NK-92 (cell line): ENCODE data around the gene TMEM86B.
"Not testable (repeated sequence)": the region's sequence is repeated elsewhere in the genome, so short reads cannot be mapped to it uniquely, and the experiment has no call there.

Source experiments
- DNase-seq: peaks from one replicate; lab custom pipeline; 2025; ENCODE audit not compliant: unreplicated experiment; lab: John Stamatoyannopoulos, UW

TMEM86B gene

DNA sequence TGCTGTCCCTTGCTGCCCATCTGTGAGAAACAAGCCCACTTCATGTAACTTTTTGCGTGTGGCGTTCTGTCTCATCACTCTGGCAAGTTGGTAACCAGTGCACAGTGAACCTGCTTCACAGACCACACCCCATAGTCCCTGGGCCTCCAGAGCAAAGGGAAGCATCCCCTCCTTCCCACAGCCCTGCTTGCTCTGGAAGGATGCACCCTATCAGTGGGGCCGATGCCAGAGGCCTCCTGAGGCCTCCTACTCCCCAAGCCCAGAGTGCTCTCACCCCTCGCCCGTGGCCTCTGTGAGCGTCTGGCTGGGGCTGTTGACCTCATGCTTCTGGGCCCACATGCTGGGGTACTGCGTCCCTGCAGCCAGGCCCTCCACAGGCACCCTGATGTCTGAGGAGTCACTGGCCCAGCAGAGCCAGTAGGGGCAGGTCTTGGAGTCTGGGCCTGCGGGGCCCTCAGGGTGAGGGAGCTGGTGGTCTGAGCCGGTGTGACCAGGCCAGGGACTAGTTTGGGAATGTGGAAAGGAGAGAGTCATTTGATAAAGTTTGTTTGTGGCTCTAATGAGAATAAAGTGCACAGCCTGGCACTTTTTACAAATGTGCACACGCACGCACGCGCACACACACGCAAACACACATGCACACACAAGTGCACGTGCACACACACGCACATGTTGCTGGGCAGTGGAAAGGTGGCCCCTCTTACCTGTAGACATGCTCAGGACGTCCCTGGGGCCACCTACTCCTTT, 5.1 kb downstream of the TMEM86B start:
- no peak for DNase-seq

DNA sequence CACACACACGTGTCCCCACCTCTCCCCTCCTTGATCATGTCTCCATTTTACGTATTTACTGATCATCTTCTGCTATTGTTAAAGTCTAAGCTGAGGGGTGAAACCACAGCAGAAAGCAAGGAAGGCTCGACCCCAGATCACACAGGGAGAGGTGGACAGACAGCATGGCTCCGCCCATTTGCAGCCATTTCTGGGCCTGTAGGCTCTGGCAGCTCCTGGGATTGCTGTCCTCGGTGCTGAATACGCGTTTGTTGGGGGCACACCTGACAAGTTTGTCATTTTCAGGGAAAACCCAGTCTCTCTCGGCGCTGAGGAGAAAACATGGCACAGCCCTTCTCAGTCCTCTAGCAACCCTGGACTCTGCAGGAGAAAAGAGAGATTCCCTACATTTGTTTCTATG, 8.0 kb downstream of the TMEM86B start:
- no peak for DNase-seq

DNA sequence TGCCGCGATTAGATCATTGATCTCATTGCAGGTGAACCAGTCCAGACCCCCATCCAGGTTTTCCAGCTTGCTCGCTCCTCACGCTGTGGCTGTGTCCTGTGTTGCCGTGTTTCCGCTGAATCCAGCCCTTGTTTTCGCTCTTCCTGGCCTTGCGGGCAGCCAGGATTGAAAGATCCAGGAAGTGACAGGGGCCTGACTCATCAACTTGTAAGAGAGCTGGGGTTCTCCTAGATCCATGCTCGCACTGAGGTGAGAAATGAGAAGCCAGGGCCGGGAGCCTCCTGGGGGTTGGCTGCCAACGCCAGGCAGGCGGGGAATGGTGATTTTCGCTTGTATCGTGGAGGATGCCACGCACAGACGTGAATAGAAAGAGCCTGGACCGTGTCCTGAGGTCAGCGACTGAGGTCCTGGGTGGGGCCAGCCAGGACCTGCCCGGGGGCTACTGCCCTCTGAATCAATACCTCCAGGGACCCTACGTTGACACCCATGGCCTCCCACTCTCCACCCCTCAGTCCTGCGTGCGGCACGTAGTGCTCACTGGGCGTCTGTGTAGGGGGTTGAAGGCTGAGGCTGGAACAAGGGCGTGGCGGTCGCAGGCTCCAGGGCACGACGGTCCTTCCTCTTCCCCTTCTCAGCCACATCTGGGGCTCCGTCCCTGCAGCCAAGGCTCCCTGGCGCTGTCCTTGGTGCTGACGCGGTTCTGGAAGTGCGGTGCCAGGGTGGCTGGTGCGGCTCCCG, 11.9 kb downstream of the TMEM86B start:
- no peak for DNase-seq

DNA sequence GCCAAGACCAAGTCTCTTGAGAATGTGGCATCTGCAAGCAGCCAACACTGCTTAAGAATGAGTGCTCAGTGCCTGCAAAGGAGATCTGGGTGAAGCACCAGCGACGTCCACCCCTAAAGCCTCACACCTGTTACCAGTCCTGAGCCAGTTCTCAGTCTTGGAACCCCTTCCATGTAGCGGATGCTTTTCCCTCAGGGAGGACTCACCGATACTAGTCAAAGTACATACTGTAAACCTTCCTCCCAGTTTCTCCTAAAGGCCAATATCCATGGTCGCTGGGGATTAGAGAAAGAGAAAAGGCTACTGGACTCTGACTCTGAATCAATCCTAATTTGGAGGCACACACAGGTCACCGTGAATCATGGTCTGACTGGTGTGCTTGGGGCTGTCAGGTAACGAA, 15.0 kb downstream of the TMEM86B start:
- DNase-seq, result no peak

DNA sequence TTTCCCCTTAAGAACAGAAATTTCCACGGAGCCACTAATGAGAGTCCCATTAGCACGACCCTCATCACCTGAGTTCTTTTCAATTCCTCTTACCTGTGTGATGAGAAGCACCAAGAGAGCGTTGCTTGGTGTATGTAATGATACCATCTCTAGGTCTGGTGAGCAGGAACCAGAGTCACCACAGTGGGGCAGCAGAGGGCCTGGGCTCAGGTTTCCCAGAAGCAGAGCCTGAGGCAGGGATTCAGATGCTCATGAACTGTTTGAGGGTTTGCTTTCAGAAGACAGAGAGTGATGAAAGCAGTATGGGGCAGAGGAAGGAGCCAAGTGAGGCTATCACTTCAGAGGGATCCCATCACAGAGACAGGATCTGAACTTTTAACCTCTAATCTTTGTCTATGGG, 16.1 kb downstream of the TMEM86B start:
- no peak for DNase-seq

DNA sequence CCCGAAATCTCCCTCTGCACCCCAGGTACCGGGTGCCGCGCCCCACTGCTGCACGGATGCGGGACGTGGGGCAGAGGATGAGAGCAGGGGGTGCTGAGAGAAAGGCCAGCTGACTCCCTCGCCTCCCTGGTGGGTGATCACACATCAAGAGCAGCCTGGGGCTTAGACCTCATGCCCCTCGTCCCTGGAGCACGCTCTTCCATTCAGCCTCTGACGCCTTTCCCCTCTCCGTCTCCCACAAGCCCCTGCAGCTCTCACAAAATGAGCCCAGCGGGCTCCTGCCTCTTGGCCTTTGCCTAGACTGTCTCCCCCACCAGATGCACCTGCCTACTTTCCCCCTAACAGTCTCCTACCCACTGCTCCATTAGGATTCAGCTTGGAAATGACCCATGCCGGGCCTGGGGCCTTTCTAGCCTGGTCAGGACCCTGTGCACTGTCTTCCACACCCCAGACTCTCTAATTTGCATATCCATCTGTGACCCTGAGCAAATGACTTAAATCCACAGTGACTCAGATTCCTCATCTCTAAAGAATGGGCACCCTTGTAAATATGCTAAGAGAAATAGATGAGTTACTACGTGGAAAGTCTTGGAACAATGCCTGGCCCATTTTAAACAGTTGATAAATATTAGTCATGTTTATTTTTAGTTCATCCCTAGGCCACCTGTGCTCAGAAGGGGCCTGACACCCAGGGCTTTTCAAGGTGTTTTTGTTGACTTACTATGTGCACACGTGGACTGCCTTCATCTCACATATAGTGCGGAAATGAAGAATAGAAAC, 18.7 kb downstream of the TMEM86B start:
- no peak for DNase-seq

DNA sequence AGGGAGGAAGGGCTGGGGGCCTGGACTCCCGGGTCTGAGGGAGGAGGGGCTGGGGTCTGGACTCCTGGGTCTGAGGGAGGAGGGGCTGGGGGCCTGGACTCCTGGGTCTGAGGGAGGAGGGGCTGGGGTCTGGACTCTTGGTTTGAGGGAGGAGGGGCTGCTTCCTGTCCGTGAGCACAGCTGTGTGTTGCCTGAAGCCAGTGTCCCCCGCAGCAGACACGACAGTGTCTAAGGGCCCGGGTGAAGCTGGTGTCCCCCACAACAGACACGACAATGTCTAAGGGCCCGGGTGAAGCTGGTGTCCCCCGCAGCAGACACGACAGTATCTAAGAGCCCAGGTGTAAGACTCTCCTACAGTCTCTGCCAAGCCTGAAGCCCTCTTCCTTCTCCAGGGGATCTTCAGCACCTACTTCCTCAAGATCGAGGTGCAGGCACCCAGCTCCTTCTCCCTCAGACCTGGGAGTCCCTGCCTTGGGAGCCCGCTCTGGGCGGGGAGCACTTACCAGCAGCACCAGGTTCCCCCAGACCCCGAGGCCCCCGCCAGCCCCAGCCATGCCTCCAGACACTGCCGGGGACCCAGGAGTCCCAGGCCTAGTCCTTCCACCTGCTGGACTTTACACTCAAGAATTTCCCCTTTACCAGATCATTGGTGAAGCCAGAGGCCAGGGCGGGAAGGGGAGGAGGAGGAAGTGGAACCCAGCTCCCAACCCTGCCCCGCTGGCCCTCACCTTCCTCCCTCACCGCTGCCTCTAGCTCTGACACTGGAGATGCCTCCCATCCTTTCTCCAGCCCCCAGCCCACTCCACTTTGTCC, 19.5 kb downstream of the TMEM86B start, which contains the start of gene PTPRH:
Gene PTPRH, minus strand, starts transcription at position 622 of the 813 bp plus-strand sequence. Its CDS starts 68 bp downstream, at position 554.
- DNase-seq, result no peak

DNA sequence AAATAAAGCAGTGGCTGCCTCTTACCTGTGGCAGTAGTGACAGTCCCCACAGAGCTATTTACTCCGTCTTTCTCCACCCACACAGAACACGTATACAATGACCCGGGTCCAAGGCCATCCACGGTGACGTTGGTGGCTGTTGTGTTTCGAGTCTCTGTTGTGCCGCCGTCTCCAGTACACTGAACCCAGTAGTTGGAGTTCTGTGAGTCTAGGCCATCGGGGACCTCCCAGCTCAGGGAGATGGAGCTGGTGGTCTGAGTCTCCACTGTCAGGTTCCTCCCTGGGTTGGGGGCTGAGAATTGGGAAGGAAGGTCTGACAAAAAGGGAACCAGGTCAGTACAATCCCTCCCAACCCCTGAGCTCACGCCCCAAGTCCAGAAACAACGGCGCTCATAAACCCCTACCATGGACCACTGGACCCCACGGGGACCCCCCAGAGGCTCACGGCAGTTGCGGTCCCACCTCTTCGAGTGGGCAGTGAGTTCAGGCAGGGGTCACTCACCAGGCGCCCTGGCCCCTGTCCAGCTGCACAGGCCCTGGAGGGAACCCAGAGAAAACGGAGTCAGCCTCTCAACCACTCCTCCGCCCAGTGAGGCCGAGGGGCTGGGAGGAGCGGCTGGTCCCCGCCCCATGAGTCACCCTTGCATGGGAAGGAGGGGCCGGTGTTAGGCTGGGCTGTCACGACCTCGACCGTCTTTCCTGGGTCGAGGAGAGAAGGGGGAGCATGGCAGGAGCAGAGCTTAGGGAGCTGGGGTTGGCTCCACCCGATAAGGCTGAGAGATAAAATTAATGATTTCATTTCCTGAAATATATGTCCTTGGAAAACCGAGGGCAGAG, 21.7 kb downstream of the TMEM86B start:
- DNase-seq, result no peak

DNA sequence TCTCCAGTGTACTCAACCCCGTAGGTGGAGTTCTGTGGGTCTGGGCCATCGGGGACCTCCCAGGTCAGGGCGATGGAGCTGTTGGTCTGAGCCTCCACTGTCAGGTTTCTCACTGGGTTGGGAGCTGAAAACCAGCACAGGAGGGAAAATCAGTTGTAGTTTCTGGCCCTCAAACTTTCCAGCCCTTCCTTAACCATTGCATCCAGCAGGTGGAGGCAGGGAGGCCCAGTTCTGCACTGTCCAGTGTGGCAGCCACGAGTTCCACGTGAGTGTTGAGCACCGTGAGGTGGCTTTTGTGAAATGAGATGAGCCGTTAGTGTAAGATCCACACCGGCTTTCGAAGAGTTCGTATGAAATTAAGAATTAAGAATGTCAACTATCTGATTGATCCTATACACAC, 26.4 kb downstream of the TMEM86B start:
- DNase-seq, result not testable (repeated sequence)

DNA sequence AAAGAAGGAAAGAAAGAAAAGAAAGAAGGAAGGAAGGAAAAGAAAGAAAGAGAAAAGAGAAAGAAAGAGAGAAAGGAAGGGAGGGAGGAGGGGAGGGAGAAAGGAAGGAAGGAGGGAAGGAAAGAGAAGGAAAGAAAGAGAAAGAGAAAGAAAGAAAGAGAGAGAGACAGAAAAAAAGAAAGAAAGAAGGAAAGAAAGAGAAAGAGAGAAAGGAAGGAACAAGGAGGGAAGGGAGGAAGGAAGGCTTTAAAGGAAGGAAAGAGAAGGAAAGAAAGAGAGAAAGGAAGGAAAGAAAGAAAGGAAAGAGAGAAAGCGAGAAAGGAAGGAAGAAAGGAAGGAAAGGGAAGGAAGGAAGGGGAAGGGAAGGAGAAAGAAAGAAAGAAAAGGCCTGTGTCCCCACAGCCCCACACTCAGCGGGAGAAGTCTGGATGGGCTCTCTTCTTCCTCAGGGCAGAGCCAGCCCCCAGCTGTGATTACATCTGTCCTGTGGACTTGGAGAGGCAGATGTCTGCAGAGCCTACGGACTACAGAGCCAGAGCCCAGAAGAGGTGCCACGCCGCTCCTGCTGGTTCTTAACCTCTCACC, 28.9 kb downstream of the TMEM86B start:
- no peak for DNase-seq

DNA sequence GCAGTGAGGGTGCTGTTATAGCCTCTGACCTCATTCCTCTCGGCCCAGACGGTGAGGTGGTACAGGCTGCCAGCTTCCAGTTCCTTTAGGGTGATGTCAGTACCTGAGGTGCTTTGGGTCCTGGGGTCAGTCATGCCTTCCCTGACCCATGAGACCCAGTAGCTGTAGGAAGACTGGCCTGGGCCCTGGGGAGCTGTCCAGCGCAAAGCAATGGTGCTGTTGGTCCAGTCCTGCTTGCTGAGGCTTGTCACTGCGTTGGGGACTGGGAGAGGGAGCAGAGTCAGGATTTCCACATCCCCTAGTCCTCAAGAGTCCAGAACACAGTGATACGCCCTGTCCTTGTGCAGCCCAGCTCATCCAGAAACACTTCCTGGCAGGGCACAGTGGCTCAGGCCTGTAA, 29.9 kb downstream of the TMEM86B start:
- DNase-seq, result no peak

DNA sequence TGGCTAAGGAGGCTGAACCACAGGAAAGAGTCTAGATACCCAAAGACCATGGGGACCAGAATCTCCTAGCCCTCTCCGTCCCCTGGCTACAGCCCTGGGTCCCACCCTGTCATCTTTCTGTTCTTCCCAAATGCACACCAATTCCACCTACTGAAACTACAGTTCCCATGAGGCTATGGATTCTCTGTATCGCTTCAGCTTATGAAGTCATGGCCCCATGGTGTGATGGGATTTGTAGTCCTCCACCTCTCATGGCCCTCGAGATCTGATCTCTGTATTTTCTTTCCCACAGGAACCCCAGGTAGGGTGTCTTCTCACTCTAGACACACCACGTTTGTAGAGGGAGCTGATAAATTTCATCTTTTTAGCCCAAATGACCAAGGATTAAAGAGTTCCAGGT, 31.0 kb downstream of the TMEM86B start:
- DNase-seq, result no peak

DNA sequence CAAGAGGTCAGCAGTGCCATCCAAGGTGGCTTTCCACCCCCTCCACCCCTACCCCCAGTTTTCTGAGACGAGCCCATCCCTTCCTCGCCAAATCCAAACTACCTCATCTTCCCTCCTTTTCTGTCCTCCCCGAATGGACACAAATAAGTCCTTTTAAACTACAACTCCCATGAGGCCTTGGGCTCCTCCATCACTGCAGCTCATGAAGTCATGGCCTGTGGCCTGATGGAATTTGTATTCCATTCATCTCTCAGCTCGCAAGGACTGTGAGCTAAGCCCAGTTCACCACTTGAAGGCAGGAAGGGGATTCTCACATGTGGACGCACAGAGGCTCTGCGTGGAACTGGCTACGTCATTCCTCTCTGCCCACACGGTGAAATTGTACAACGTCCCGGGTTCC, 31.8 kb downstream of the TMEM86B start:
- no peak for DNase-seq

DNA sequence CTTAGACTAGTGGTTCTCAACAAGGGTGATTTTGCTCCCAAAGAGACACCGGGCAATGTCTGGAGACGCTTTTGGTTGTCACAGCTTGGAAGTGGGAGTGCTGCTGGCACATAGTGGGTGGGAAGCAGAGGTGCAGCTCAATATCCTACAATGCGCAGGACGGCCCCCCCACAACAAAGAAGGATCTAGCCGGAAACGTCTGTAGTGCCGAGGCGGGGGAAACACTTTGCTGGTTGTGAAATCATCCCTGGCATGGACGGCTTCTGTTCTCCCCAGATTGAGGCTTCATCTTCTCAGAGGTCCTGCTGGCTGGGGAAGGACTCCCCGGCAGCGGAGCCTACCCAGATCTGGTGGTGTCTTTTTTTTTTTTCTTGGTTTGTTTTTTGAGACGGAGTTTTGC, 35.1 kb downstream of the TMEM86B start:
- DNase-seq, result no peak

DNA sequence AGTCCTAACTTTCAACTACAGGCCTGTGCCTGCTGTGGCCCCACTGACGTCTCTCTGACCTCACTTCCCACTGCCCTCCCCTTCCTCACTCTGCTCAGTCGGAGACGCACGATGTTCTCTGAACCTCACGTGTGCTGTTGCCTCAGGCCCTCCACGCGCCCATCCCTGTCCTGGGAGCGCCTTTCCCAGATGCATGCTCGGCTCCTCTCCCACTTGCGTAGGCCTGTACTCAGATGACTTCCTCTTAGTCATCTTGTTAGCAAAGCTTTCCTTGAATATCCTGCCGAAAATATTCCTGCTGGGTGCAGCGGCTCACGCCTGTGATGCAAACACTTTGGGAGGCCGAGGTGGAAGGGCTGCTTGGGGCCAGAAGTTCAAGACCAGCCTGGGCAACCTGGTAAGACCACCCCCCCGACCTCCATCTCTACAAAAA, 39.1 kb downstream of the TMEM86B start:
- no peak for DNase-seq

DNA sequence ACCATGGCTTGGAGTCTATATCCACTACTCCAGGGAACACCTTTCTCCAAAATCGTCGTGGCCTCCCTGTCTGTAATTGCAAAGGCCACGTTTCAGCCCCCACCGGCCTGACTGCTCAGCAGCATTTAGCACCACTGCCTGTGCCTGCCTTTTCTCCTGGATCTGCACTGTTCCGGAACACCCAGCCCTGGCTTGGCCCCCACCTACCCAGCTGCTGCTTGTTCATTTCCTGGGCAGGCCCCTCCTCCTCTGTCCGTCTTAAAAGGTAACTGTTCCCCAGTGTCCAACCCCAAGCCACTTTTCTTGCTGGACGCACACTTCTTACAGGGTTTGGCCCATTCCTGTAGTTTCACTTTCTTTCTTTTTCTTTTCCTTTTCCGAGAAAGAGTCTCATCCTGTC, 39.9 kb downstream of the TMEM86B start:
- no peak for DNase-seq

DNA sequence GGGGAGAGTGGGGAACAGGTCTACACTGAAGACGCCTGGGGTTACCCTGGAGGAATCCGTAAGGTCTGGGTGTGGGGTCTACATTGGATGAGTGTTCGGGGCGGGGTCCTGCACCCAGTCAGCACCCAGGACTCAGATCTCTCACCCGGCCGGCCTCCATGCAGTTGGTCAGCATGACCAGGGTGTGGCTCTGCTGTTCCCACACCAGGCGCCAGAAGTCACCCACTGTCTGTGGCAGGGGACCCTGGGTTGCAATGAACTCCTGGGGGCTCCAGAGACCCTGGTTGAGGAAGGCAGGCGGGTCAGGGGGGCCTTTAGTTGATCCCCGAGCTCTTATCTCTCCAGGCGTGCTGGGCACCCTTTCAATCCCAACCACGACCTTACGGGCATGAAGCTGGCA, 42.5 kb downstream of the TMEM86B start:
- no peak for DNase-seq

DNA sequence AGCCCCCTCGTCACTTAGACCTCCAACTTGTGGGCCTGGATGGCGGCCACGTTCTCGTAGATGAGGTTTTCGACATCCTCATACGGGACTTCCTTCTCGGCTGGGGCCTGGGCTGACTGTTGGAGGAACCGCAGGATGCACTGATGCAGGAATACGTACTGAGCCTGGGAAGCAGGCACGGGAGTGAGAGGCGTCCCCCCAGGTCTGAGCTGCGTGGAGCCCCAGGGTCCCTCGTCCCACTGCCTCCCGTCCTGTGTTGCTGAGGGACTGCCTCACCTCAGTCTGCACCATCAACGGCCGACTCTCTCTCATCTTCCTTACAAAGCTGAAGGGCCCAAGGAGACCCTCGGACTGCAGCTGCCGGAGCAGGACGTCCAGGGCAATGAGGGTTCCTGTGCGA, 46.8 kb downstream of the TMEM86B start:
- no peak for DNase-seq

DNA sequence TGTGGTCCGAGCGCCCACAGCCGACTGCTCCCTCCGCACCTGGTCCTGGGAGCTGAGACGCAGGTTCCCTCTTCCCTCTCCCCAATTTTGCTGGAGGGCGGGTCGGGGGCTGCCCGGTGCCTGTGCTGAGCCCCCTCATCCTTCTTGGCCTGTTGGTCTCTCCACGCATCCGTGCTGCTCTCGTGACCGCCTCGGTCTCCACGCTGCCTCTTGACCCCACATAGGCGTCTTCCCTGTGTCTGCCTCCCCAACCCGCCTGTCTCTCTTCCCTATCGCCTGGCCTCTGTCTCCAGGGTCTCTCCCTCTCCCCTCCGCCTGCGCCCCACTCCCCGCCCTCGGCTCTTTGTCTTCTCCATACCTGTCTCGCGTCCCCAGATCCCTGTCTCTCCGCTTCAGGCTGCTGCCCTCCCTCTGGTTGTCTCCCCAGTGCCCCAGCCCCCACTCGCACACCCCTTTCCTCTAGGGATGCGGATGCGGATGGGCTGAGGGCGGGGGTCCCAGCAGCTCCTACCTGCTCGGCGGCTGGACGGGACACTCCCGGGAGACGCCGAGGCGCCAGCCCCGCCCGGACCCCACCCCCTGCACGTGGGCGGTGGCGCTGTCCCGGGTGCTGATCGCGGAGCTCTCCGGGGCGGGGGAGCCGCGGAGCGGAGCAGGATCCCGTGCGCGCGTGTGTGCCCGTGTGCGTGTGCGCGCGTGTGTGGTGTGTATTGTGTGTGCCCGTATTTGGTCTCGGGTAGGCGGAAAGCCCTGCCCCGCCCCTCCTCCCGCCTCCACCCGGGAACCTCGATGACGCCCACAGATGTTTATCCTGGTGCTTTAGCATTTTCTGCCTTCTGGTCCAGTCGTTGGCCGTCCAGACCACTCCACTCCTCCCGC, 48.7 kb downstream of the TMEM86B start, which contains the start of gene SYT5:
Gene SYT5, minus strand, starts transcription at position 684 of the 879 bp plus-strand sequence. CDS start 1,248 bp downstream, outside the sequence.
- no peak for DNase-seq
